ENCODE data around the gene ZP1.

The ZP1 gene

GRCh38 chr11:60913793-60914632, 46.7 kb downstream of the ZP1 start, which contains the start of gene TMEM109 (continued):
- TF ChIP-seq ZNF747 (tag by site-specific recombination; IDR thresholded peaks at IDR 0.05) (no peak), OSR2 (tag by site-specific recombination; IDR thresholded peaks at IDR 0.05) (no peak), ZNF335 (tag by site-specific recombination; conservative IDR thresholded peaks at IDR 0.05) (peak; percentile 91), ZXDB (tag by site-specific recombination; IDR thresholded peaks at IDR 0.05) (peak; percentile 60; the same call in 1 of the 2 replicates), ZFP69B (tag by site-specific recombination; IDR thresholded peaks at IDR 0.05) (0 out of 2 replicates have a peak, but pooled peaks have one; percentile 11), ZNF174 (tag by site-specific recombination; IDR thresholded peaks at IDR 0.05) (no peak), WT1 (tag by site-specific recombination; IDR thresholded peaks at IDR 0.05) (no peak), ZNF211 (tag by site-specific recombination; IDR thresholded peaks at IDR 0.05; ENCODE audit: low read depth) (no peak), SALL2 (tag by site-specific recombination; IDR thresholded peaks at IDR 0.05; ENCODE audit: borderline replicate concordance) (no peak), YY2 (tag by site-specific recombination; IDR thresholded peaks at IDR 0.05) (no peak), PRDM10 (tag by site-specific recombination; IDR thresholded peaks at IDR 0.05) (peak; percentile 50), SP3 (tag by site-specific recombination; IDR thresholded peaks at IDR 0.05) (0 out of 2 replicates have a peak, but pooled peaks have one; percentile 53), MZF1 (tag by site-specific recombination; IDR thresholded peaks at IDR 0.05; ENCODE audit: borderline replicate concordance) (no peak), ZBTB1 (tag by site-specific recombination; IDR thresholded peaks at IDR 0.05) (no peak), ZNF529 (tag by site-specific recombination; IDR thresholded peaks at IDR 0.05; ENCODE audit: insufficient replicate concordance) (no peak), ZNF10 (tag by site-specific recombination; IDR thresholded peaks at IDR 0.05) (no peak; the same call in 1 of the 2 replicates)
- TF ChIP-seq, protein P1, sequence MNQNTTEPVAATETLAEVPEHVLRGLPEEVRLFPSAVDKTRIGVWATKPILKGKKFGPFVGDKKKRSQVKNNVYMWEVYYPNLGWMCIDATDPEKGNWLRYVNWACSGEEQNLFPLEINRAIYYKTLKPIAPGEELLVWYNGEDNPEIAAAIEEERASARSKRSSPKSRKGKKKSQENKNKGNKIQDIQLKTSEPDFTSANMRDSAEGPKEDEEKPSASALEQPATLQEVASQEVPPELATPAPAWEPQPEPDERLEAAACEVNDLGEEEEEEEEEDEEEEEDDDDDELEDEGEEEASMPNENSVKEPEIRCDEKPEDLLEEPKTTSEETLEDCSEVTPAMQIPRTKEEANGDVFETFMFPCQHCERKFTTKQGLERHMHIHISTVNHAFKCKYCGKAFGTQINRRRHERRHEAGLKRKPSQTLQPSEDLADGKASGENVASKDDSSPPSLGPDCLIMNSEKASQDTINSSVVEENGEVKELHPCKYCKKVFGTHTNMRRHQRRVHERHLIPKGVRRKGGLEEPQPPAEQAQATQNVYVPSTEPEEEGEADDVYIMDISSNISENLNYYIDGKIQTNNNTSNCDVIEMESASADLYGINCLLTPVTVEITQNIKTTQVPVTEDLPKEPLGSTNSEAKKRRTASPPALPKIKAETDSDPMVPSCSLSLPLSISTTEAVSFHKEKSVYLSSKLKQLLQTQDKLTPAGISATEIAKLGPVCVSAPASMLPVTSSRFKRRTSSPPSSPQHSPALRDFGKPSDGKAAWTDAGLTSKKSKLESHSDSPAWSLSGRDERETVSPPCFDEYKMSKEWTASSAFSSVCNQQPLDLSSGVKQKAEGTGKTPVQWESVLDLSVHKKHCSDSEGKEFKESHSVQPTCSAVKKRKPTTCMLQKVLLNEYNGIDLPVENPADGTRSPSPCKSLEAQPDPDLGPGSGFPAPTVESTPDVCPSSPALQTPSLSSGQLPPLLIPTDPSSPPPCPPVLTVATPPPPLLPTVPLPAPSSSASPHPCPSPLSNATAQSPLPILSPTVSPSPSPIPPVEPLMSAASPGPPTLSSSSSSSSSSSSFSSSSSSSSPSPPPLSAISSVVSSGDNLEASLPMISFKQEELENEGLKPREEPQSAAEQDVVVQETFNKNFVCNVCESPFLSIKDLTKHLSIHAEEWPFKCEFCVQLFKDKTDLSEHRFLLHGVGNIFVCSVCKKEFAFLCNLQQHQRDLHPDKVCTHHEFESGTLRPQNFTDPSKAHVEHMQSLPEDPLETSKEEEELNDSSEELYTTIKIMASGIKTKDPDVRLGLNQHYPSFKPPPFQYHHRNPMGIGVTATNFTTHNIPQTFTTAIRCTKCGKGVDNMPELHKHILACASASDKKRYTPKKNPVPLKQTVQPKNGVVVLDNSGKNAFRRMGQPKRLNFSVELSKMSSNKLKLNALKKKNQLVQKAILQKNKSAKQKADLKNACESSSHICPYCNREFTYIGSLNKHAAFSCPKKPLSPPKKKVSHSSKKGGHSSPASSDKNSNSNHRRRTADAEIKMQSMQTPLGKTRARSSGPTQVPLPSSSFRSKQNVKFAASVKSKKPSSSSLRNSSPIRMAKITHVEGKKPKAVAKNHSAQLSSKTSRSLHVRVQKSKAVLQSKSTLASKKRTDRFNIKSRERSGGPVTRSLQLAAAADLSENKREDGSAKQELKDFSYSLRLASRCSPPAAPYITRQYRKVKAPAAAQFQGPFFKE (tag by site-specific recombination; IDR thresholded peaks at IDR 0.05; ENCODE audit: borderline replicate concordance), result no peak
- TF ChIP-seq, protein P2, sequence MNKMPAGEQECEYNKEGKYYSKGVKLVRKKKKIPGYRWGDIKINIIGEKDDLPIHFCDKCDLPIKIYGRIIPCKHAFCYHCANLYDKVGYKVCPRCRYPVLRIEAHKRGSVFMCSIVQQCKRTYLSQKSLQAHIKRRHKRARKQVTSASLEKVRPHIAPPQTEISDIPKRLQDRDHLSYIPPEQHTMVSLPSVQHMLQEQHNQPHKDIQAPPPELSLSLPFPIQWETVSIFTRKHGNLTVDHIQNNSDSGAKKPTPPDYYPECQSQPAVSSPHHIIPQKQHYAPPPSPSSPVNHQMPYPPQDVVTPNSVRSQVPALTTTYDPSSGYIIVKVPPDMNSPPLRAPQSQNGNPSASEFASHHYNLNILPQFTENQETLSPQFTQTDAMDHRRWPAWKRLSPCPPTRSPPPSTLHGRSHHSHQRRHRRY (tag by site-specific recombination; IDR thresholded peaks at IDR 0.05), result no peak
- TF ChIP-seq, protein P3, sequence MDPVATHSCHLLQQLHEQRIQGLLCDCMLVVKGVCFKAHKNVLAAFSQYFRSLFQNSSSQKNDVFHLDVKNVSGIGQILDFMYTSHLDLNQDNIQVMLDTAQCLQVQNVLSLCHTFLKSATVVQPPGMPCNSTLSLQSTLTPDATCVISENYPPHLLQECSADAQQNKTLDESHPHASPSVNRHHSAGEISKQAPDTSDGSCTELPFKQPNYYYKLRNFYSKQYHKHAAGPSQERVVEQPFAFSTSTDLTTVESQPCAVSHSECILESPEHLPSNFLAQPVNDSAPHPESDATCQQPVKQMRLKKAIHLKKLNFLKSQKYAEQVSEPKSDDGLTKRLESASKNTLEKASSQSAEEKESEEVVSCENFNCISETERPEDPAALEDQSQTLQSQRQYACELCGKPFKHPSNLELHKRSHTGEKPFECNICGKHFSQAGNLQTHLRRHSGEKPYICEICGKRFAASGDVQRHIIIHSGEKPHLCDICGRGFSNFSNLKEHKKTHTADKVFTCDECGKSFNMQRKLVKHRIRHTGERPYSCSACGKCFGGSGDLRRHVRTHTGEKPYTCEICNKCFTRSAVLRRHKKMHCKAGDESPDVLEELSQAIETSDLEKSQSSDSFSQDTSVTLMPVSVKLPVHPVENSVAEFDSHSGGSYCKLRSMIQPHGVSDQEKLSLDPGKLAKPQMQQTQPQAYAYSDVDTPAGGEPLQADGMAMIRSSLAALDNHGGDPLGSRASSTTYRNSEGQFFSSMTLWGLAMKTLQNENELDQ (tag by site-specific recombination; IDR thresholded peaks at IDR 0.05; ENCODE audit: low read depth), result no peak
- TF ChIP-seq, protein P4, sequence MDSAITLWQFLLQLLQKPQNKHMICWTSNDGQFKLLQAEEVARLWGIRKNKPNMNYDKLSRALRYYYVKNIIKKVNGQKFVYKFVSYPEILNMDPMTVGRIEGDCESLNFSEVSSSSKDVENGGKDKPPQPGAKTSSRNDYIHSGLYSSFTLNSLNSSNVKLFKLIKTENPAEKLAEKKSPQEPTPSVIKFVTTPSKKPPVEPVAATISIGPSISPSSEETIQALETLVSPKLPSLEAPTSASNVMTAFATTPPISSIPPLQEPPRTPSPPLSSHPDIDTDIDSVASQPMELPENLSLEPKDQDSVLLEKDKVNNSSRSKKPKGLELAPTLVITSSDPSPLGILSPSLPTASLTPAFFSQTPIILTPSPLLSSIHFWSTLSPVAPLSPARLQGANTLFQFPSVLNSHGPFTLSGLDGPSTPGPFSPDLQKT (IDR thresholded peaks at IDR 0.05; ENCODE audit: borderline replicate concordance, low read depth, low read length), result no peak
- TF ChIP-seq, protein P5, sequence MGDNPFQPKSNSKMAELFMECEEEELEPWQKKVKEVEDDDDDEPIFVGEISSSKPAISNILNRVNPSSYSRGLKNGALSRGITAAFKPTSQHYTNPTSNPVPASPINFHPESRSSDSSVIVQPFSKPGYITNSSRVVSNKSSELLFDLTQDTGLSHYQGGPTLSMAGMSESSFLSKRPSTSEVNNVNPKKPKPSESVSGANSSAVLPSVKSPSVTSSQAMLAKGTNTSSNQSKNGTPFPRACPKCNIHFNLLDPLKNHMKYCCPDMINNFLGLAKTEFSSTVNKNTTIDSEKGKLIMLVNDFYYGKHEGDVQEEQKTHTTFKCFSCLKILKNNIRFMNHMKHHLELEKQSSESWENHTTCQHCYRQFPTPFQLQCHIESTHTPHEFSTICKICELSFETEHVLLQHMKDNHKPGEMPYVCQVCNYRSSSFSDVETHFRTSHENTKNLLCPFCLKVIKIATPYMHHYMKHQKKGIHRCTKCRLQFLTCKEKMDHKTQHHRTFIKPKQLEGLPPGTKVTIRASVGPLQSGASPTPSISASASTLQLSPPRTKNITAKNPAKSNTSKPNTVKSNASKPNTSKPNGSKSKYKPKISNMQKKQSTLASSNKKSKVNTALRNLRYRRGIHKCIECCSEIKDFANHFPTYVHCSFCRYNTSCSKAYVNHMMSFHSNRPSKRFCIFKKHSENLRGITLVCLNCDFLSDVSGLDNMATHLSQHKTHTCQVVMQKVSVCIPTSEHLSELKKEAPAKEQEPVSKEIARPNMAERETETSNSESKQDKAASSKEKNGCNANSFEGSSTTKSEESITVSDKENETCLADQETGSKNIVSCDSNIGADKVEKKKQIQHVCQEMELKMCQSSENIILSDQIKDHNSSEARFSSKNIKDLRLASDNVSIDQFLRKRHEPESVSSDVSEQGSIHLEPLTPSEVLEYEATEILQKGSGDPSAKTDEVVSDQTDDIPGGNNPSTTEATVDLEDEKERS (tag by site-specific recombination; IDR thresholded peaks at IDR 0.05), result no peak

All from HEK293 (cell line).